ENCODE measurements around the gene ANXA6. TPM values are rescaled to one million over a fixed set of nuclear protein-coding genes. Genes with fewer than 3 reads are reported as not detected.

Gene ANXA6
- total and polyA plus RNA-seq, 9 of the 15 experiments (the other 6 are each of a cell fraction or from before 2014, with no cell fraction given), result 0.70 to 13.2 (median 8.3) TPM

GRCh38 chr5:151053796-151054462, 103.7 kb downstream of the ANXA6 start:
- H3K4me3 ChIP-seq, result no peak overlapping the region
- no peaks in the 10 kb centered on the region for H4K20me1 ChIP-seq (replicated peaks; ENCODE audit: control insufficient read depth, insufficient read depth, low read length)
- BruUV-seq (replicated peaks), result no TSS peak
- H3K9ac ChIP-seq (ENCODE audit: insufficient read depth in 1 of 2, low read depth in 2 of 2, low read length in 2 of 2), result no peak overlapping the region
- CTCF ChIA-PET (ENCODE audit: low intra/inter-chr PET ratio), result no interaction called here
- POLR2A ChIA-PET, result interaction anchor here (1.2 to 1.3 kb wide), 2 partner anchors 9 to 15 kb away, joined by 3 to 4 read pairs; no protein-coding TSS in a partner anchor
- no peak for TF ChIP-seq ZNF79 (CRISPR knock-in tag; IDR thresholded peaks at IDR 0.05; ENCODE audit: low read depth)
- no peak for TF ChIP-seq KAT8 (IDR thresholded peaks at IDR 0.05; ENCODE audit: low read depth)
- peaks cover 43% of the 10 kb centered on the region for H3K36me3 ChIP-seq (ENCODE audit: control insufficient read depth, insufficient read depth, low read length)
- no peak for DNase-seq (ENCODE audit: extremely low read depth in 1 of 4, low spot score in 3 of 4)
- H3K4me2 ChIP-seq (ENCODE audit: insufficient read depth, low read length), result no peak overlapping the region
- WGBS (ENCODE audit: insufficient coverage, low coverage, missing lambda C conversion rate), result 85% methylated on average over 4 of the region's 4 CpGs
- H3K27ac ChIP-seq (ENCODE audit: extremely low read depth, low read depth, low read length), result no peak overlapping the region
- H3K79me2 ChIP-seq (ENCODE audit: control insufficient read depth, insufficient read depth, low read length), result no peaks in the 10 kb centered on the region
- no peaks in the 10 kb centered on the region for H3K9me3 ChIP-seq (replicated peaks; ENCODE audit: control insufficient read depth, insufficient read depth, low read depth, low read length)
- intact Hi-C loops (cut with micrococcal nuclease), result loop anchor here (5.0 kb wide), 1 partner anchor 263 kb away; no protein-coding TSS in a partner anchor
- no peak overlapping the region for H2AFZ ChIP-seq (ENCODE audit: low read depth, low read length)
- H3K4me1 ChIP-seq (replicated peaks in 1 of 2; ENCODE audit: control insufficient read depth in 2 of 2, insufficient read depth in 2 of 2, low read length in 2 of 2), result peaks cover 0 to 4% of the 10 kb centered on the region in 2 experiments; a peak in 1 of 5 replicates
- in situ Hi-C loops (cut with MboI), result loop anchor here (5.0 kb wide), 1 partner anchor 63 kb away; no protein-coding TSS in a partner anchor
- no peak for ATAC-seq
- H3K27me3 ChIP-seq (ENCODE audit: control insufficient read depth in 2 of 2, insufficient read depth in 2 of 2, low read length in 2 of 2), result no peaks in the 10 kb centered on the region
- no peak for FAIRE-seq
- H3K9me1 ChIP-seq (ENCODE audit: control insufficient read depth, insufficient read depth, low read length), result peaks cover 4% of the 10 kb centered on the region

GRCh38 chr5:151052836-151053235, 104.7 kb downstream of the ANXA6 start:
- CTCF ChIA-PET (ENCODE audit: low intra/inter-chr PET ratio), result interaction anchor here (0.6 to 6.0 kb wide), 2 partner anchors 62 to 96 kb away, joined by 3 to 68 read pairs; no protein-coding TSS in a partner anchor
- Histone ChIP-seq H3K27ac (ENCODE audit: extremely low read depth, low read depth, low read length) (no peak overlapping the region), H4K20me1 (replicated peaks; ENCODE audit: control insufficient read depth, insufficient read depth, low read length) (0 out of 2 replicates have a peak, but pooled peaks cover 2% of the 10 kb centered on the region), H3K4me1 (replicated peaks in 1 of 2; ENCODE audit: control insufficient read depth in 2 of 2, insufficient read depth in 2 of 2, low read length in 2 of 2) (peaks cover 0 to 4% of the 10 kb centered on the region in 2 experiments; a peak in 1 of 5 replicates), H3K36me3 (ENCODE audit: control insufficient read depth, insufficient read depth, low read length) (peaks cover 49% of the 10 kb centered on the region), H3K9me1 (ENCODE audit: control insufficient read depth, insufficient read depth, low read length) (peaks cover 7% of the 10 kb centered on the region), H3K4me3 (no peak overlapping the region), H3K9me3 (replicated peaks; ENCODE audit: control insufficient read depth, insufficient read depth, low read depth, low read length) (no peaks in the 10 kb centered on the region), H3K79me2 (ENCODE audit: control insufficient read depth, insufficient read depth, low read length) (no peaks in the 10 kb centered on the region), H3K9ac (ENCODE audit: insufficient read depth in 1 of 2, low read depth in 2 of 2, low read length in 2 of 2) (no peak overlapping the region), H2AFZ (ENCODE audit: low read depth, low read length) (no peak overlapping the region), H3K4me2 (ENCODE audit: insufficient read depth, low read length) (no peak overlapping the region), H3K27me3 (ENCODE audit: control insufficient read depth in 2 of 2, insufficient read depth in 2 of 2, low read length in 2 of 2) (no peaks in the 10 kb centered on the region)
- TF ChIP-seq AFF4 (CRISPR knock-in tag; IDR thresholded peaks at IDR 0.05) (no peak), BRD9 (IDR thresholded peaks at IDR 0.05; ENCODE audit: low read depth, partially characterized antibody) (no peak), ZBTB1 (CRISPR knock-in tag; IDR thresholded peaks at IDR 0.05; ENCODE audit: borderline replicate concordance, low read depth) (no peak), ID3 (CRISPR knock-in tag; IDR thresholded peaks at IDR 0.05) (no peak), ID3 (tag; IDR thresholded peaks at IDR 0.05) (no peak), CBFA2T3 (IDR thresholded peaks at IDR 0.05) (no peak), RBM39 (optimal IDR thresholded peaks at IDR 0.05; ENCODE audit: low read depth, low read length) (no peak)
- no peak for ATAC-seq
- in situ Hi-C loops (cut with MboI), result loop anchor here (5.0 kb wide), 1 partner anchor 64 kb away; no protein-coding TSS in a partner anchor
- POLR2A ChIA-PET, result interaction anchor here (0.6 to 2.8 kb wide), 5 partner anchors 26 to 511 kb away, joined by 3 to 16 read pairs (median 8); no protein-coding TSS in a partner anchor
- DNase-seq (ENCODE audit: extremely low read depth in 1 of 4, low spot score in 3 of 4), result no peak
- 75% methylated on average over 3 of the region's 3 CpGs for WGBS (ENCODE audit: insufficient coverage, low coverage, missing lambda C conversion rate)
- no TSS peak for BruUV-seq (replicated peaks)
- no peak for FAIRE-seq
- intact Hi-C loops (cut with micrococcal nuclease), result loop anchor here (5.0 kb wide), 1 partner anchor 264 kb away; no protein-coding TSS in a partner anchor
